ENCODE results near the gene SH3BGRL2. TPM values are rescaled to one million over a fixed set of nuclear protein-coding genes. Genes with fewer than 3 reads are reported as not detected.

Gene SH3BGRL2
- total RNA-seq, 1 experiment from 2014 or later: 11.8 TPM

DNA sequence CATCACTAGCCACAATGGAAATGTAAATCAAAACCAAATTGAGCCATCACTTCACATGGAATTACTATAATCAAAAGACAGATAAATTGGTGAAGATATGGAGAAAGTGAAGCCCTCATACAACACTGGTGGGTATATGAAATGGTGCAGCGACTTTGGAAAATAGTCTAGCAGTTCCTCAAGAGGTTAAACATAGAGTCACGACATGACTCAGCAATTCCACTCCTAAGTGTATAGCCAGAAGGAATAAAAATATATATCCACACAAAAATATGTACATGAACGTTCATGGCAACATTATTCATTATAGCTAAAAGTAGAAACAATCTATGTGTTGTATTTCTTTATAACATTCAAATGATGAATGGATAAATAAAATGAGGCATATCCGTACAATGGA is 33.1 kb upstream of the SH3BGRL2 start:
- Histone ChIP-seq H3K56ac (ENCODE audit: insufficient read length, low read depth, low read length) (no peak overlapping the region), H4K20me1 (ENCODE audit: control insufficient read depth, insufficient read depth, insufficient read length) (no peaks in the 10 kb centered on the region), H3K27me3 (ENCODE audit: insufficient read depth, low read length) (no peaks in the 10 kb centered on the region), H3K9me3 (ENCODE audit: control insufficient read depth, low read depth, low read length) (no peaks in the 10 kb centered on the region), H2BK20ac (ENCODE audit: low read depth, low read length, poor library complexity, severe bottlenecking) (no peak overlapping the region), H4K5ac (ENCODE audit: insufficient read length, low read depth, low read length) (no peak overlapping the region), H2BK120ac (ENCODE audit: low read depth, low read length, poor library complexity, severe bottlenecking) (no peak overlapping the region), H2BK12ac (ENCODE audit: insufficient read length, low read depth, low read length) (no peak overlapping the region), H3K4me1 (ENCODE audit: insufficient read depth, low read length) (no peaks in the 10 kb centered on the region), H3K79me1 (ENCODE audit: insufficient read depth, low read depth, low read length, poor library complexity, severe bottlenecking) (no peaks in the 10 kb centered on the region), H3K18ac (ENCODE audit: insufficient read length, low read depth, low read length) (no peak overlapping the region), H3K4ac (ENCODE audit: low read depth, low read length) (no peak overlapping the region), H4K8ac (replicated peaks; ENCODE audit: insufficient read length, low read depth, low read length) (no peak overlapping the region), H2AK5ac (ENCODE audit: insufficient read length, low read length) (no peak overlapping the region), H3K9ac (ENCODE audit: extremely low read depth, insufficient read length, low read length) (no peak overlapping the region), H3K14ac (ENCODE audit: insufficient read depth, low read length) (no peak overlapping the region), H3K79me2 (ENCODE audit: insufficient read depth, low read length) (no peaks in the 10 kb centered on the region), H3K23ac (ENCODE audit: insufficient read length, low read depth, low read length) (no peak overlapping the region), H3T11ph (ENCODE audit: low read length) (no peak overlapping the region), H2BK5ac (ENCODE audit: insufficient read length, low read length) (no peak overlapping the region), H2BK15ac (ENCODE audit: low read depth, low read length) (no peak overlapping the region), H3K4me2 (ENCODE audit: insufficient read depth, insufficient read length, low read length) (no peak overlapping the region), H4K91ac (ENCODE audit: insufficient read length, low read depth, low read length) (no peak overlapping the region), H2AFZ (ENCODE audit: low read length) (no peak overlapping the region), H3K23me2 (ENCODE audit: insufficient read length, low read depth, low read length, poor library complexity, severe bottlenecking) (no peaks in the 10 kb centered on the region), H3K27ac (ENCODE audit: insufficient read length, low read depth, low read length) (no peak overlapping the region)
- TF ChIP-seq, protein P1, sequence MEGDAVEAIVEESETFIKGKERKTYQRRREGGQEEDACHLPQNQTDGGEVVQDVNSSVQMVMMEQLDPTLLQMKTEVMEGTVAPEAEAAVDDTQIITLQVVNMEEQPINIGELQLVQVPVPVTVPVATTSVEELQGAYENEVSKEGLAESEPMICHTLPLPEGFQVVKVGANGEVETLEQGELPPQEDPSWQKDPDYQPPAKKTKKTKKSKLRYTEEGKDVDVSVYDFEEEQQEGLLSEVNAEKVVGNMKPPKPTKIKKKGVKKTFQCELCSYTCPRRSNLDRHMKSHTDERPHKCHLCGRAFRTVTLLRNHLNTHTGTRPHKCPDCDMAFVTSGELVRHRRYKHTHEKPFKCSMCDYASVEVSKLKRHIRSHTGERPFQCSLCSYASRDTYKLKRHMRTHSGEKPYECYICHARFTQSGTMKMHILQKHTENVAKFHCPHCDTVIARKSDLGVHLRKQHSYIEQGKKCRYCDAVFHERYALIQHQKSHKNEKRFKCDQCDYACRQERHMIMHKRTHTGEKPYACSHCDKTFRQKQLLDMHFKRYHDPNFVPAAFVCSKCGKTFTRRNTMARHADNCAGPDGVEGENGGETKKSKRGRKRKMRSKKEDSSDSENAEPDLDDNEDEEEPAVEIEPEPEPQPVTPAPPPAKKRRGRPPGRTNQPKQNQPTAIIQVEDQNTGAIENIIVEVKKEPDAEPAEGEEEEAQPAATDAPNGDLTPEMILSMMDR (conservative IDR thresholded peaks at IDR 0.05): no peak
- Mint-ChIP-seq H3K27me3 (ENCODE audit: low read depth) (no peaks in the 10 kb centered on the region), H3K4me3 (no peak overlapping the region), H3K36me3 (ENCODE audit: insufficient read depth in 1 of 3, low read depth in 3 of 3) (no peaks in the 10 kb centered on the region), H3K4me1 (no peaks in the 10 kb centered on the region), H3K9me3 (no peaks in the 10 kb centered on the region), H3K27ac (no peak overlapping the region)
- no peak for DNase-seq
- WGBS (ENCODE audit: extremely low coverage, insufficient read length, low lambda C conversion rate): no CpG with 5 or more reads among the region's 4 CpGs

All from H9 (cell line).